IMR-90 (cell line): ENCODE data around the gene C10orf88.

Experiments
- BHLHE40 ChIP-seq: fragments of 150-350 bp; IDR thresholded peaks from 2 replicates; pipeline ENCODE4 v1.6.1; 2016; ENCODE audit warnings: mild to moderate bottlenecking, low read depth, low read length
- CEBPB ChIP-seq: IDR thresholded peaks from 2 replicates; pipeline ENCODE4 v1.6.1; 2012; ENCODE audit warnings: low read depth, low read length, improper control_type of control experiment
- CTCF ChIP-seq: conservative IDR thresholded peaks from 2 replicates; pipeline ENCODE4 v1.5.1; 2012; ENCODE audit warnings: mild to moderate bottlenecking, low read depth, low read length, improper control_type of control experiment
- ELK1 ChIP-seq: fragments of 150-350 bp; IDR thresholded peaks from 2 replicates; pipeline ENCODE4 v1.6.1; 2016; ENCODE audit warnings: low read depth, mild to moderate bottlenecking, low read length, moderate library complexity, borderline replicate concordance
- MXI1 ChIP-seq: IDR thresholded peaks from 2 replicates; pipeline ENCODE4 v1.6.1; 2012; ENCODE audit warnings: low read depth, mild to moderate bottlenecking, low read length, moderate library complexity, borderline replicate concordance
- NFE2L2 ChIP-seq: fragments of 150-350 bp; IDR thresholded peaks from 2 replicates; pipeline ENCODE4 v1.6.1; 2016; ENCODE audit warnings: low read depth, mild to moderate bottlenecking, low read length
- POLR2A ChIP-seq: IDR thresholded peaks from 2 replicates; pipeline ENCODE4 v1.6.1; 2012; ENCODE audit warnings: mild to moderate bottlenecking, low read depth, low read length
- RAD21 ChIP-seq: IDR thresholded peaks from 2 replicates; pipeline ENCODE4 v1.6.1; 2012; ENCODE audit warnings: low read length, improper control_type of control experiment
- RCOR1 ChIP-seq: IDR thresholded peaks from 2 replicates; pipeline ENCODE4 v1.6.1; 2012; ENCODE audit warnings: mild to moderate bottlenecking, low read length, improper control_type of control experiment; ENCODE audit not compliant: insufficient replicate concordance
- RFX5 ChIP-seq: IDR thresholded peaks from 2 replicates; pipeline ENCODE4 v1.8.0; 2012; ENCODE audit warnings: low read depth, mild to moderate bottlenecking, low read length, moderate library complexity
- SMC3 ChIP-seq: fragments of 150-350 bp; IDR thresholded peaks from 2 replicates; pipeline ENCODE4 v1.6.1; 2016; ENCODE audit warnings: low read depth, mild to moderate bottlenecking, antibody characterized with exemption, low read length, moderate library complexity
- USF2 ChIP-seq: fragments of 150-350 bp; IDR thresholded peaks from 2 replicates; pipeline ENCODE4 v1.6.1; 2017; ENCODE audit warnings: mild to moderate bottlenecking, antibody characterized with exemption, low read length, low read depth

GRCh38 chr10:122966879-122967278 lies 12.9 kb upstream of the C10orf88 start:
- no peak for TF ChIP-seq CTCF
- TF ChIP-seq RFX5: no peak
- TF ChIP-seq POLR2A: no peak
- TF ChIP-seq RCOR1: no peak
- TF ChIP-seq MXI1: no peak
- TF ChIP-seq RAD21: no peak
- no peak for TF ChIP-seq BHLHE40
- TF ChIP-seq ELK1: no peak
- no peak for TF ChIP-seq USF2
- TF ChIP-seq NFE2L2: no peak
- TF ChIP-seq CEBPB: no peak
- TF ChIP-seq SMC3: no peak
